Stimulated activated CD4-positive, alpha-beta T cell treated with anti-CD3 and anti-CD28 coated beads, Interleukin-1b, Interleukin-23, amount 100 ng/mL, for 24 hours (primary cell): Measurements from ENCODE around the gene SPACA6.
"Not testable (repeated sequence)": the region's sequence is repeated elsewhere in the genome, so short reads cannot be mapped to it uniquely, and the experiment has no call there.

Source experiments
- DNase-seq, 4 experiments: peaks; one replicate each; pipeline ENCODE4 v3.0.0-alpha.2; 2020; ENCODE audit warnings: low read depth in 4 of 4, low spot score in 1 of 4

SPACA6 gene

GRCh38 chr19:51693260-51693659 is at the start of gene SPACA6:
Gene SPACA6, plus strand, starts transcription at chr19:51693330. Its CDS starts 197 bp downstream, at chr19:51693527.
- DNase-seq: no peak

- no peak for DNase-seq
Measured at GRCh38 chr19:51644636-51645271, 48.4 kb upstream of the SPACA6 start.

GRCh38 chr19:51646730-51647129 is 46.4 kb upstream of the SPACA6 start, which contains the start of gene SIGLEC14:
Gene SIGLEC14, minus strand, starts transcription at chr19:51646825. Its CDS starts 66 bp downstream, at chr19:51646759.
- not testable (repeated sequence) for DNase-seq

GRCh38 chr19:51647318-51647717 is 45.8 kb upstream of the SPACA6 start:
- no peak for DNase-seq

- no peak for DNase-seq
Measured at GRCh38 chr19:51651216-51651846, 41.8 kb upstream of the SPACA6 start.

GRCh38 chr19:51652266-51652665 is 40.9 kb upstream of the SPACA6 start:
- DNase-seq: no peak

GRCh38 chr19:51653162-51653561 is 40.0 kb upstream of the SPACA6 start:
- DNase-seq: no peak

- DNase-seq: no peak
Measured at GRCh38 chr19:51654783-51655182, 38.3 kb upstream of the SPACA6 start.

- DNase-seq: peak; percentile 25 to 59 (median 45)
Measured at GRCh38 chr19:51660975-51661600, 32.0 kb upstream of the SPACA6 start.

GRCh38 chr19:51663650-51664049 is 29.5 kb upstream of the SPACA6 start:
- no peak for DNase-seq

GRCh38 chr19:51664131-51664530 is 29.0 kb upstream of the SPACA6 start:
- no peak for DNase-seq

GRCh38 chr19:51664997-51665396 is 28.1 kb upstream of the SPACA6 start:
- DNase-seq: no peak

- DNase-seq: no peak
Measured at GRCh38 chr19:51668216-51668615, 24.9 kb upstream of the SPACA6 start.

GRCh38 chr19:51675911-51676565 is 17.1 kb upstream of the SPACA6 start:
- not testable (repeated sequence) for DNase-seq

- DNase-seq: no peak
Measured at GRCh38 chr19:51676566-51677083, 16.5 kb upstream of the SPACA6 start.

- no peak for DNase-seq
Measured at GRCh38 chr19:51680474-51680873, 12.7 kb upstream of the SPACA6 start.

GRCh38 chr19:51681286-51681941 is 11.7 kb upstream of the SPACA6 start:
- DNase-seq: no peak

- no peak for DNase-seq
Measured at GRCh38 chr19:51686171-51686570, 7.0 kb upstream of the SPACA6 start.

- DNase-seq: no peak
Measured at GRCh38 chr19:51687791-51688670, 5.1 kb upstream of the SPACA6 start.
